T-cell (primary cell): ENCODE data around the gene HNF1B. TPM values are rescaled to one million over a fixed set of nuclear protein-coding genes. Genes with fewer than 3 reads are reported as not detected.

Experiments used
- ATAC-seq, 4 experiments: fragments of 200-7000 bp in 3 of 4; fragments of 150-1000 bp in 1 of 4; cut with Tn5 transposase; replicated peaks in 1 of 4; 1 replicate in 3 of 4; 2 replicates in 1 of 4; pipeline ENCODE4 v1.10.0; 2021; ENCODE audit warnings: moderate library complexity in 3 of 4, mild to moderate bottlenecking in 2 of 4, moderate number of reproducible peaks in 1 of 4
- CTCF ChIA-PET, 2 donors: fragments of 300-600 bp; sonication (Branson Sonifier 250); formaldehyde crosslinking; loops; one replicate each; lab custom pipeline; 2022; ENCODE audit warnings: antibody characterized with exemption in 2 of 2; lab: Charles Lee
- POLR2A ChIA-PET, 2 donors: fragments of 300-600 bp; sonication (Branson Sonifier 250); formaldehyde crosslinking; loops; one replicate each; lab custom pipeline; 2022; ENCODE audit warnings: antibody characterized with exemption in 2 of 2; lab: Charles Lee
- DNase-seq, 35 experiments: peaks; one replicate each; pipeline versions ENCODE4 v3.0.0 to v3.0.0-alpha.2; 2013 to 2023
- H3K27ac ChIP-seq: one replicate; pipeline ENCODE4 v1.5.1; 2013; ENCODE audit warnings: low read length
- H3K27me3 ChIP-seq, 2 experiments: replicated peaks in 1 of 2; 1 replicate in 1 of 2; 2 replicates in 1 of 2; pipeline versions ENCODE4 v1.6.1 to v1.7.0; 2013; ENCODE audit warnings: low read length in 1 of 2, mixed read lengths in 1 of 2; ENCODE audit not compliant: control insufficient read depth in 2 of 2, insufficient read depth in 2 of 2; ENCODE audit errors: extremely low read depth in 1 of 2
- H3K36me3 ChIP-seq, 2 donors: 1 replicate in 1 of 2; 2 replicates in 1 of 2; pipeline versions ENCODE4 v1.6.1 to v1.7.0; 2013; ENCODE audit warnings: low read length in 1 of 2; ENCODE audit not compliant: control insufficient read depth in 2 of 2, insufficient read depth in 1 of 2; ENCODE audit errors: extremely low read depth in 1 of 2
- H3K4me1 ChIP-seq, 2 experiments: 1 replicate in 1 of 2; 2 replicates in 1 of 2; pipeline versions ENCODE4 v1.6.1 to v1.7.0; 2013; ENCODE audit warnings: low read length in 2 of 2, mixed read lengths in 1 of 2; ENCODE audit not compliant: insufficient read depth in 2 of 2, control insufficient read depth in 1 of 2; ENCODE audit errors: extremely low read depth in 1 of 2
- H3K4me3 ChIP-seq, 2 donors: 1 replicate in 1 of 2; 2 replicates in 1 of 2; pipeline versions ENCODE4 v1.5.1 to v1.7.0; 2013; ENCODE audit warnings: mild to moderate bottlenecking in 2 of 2, low read length in 1 of 2, moderate library complexity in 1 of 2; ENCODE audit not compliant: control insufficient read depth in 1 of 2; ENCODE audit errors: extremely low read depth in 1 of 2
- H3K9me3 ChIP-seq: 2 replicates; pipeline ENCODE4 v1.7.0; 2013
- H3K27ac Mint-ChIP-seq, 2 donors: one replicate each; pipeline ENCODE4 v1.8.0; 2020 to 2021; ENCODE audit warnings: mild to moderate bottlenecking in 2 of 2, mixed read lengths in 2 of 2
- H3K27me3 Mint-ChIP-seq, 2 donors: one replicate each; pipeline ENCODE4 v1.8.0; 2021 to 2022; ENCODE audit warnings: mixed read lengths in 2 of 2
- H3K36me3 Mint-ChIP-seq: one replicate; pipeline ENCODE4 v1.8.0; 2021; ENCODE audit warnings: mixed read lengths
- H3K4me1 Mint-ChIP-seq, 3 donors: one replicate each; pipeline ENCODE4 v1.8.0; 2020 to 2022; ENCODE audit warnings: mixed read lengths in 3 of 3, mild to moderate bottlenecking in 1 of 3
- H3K4me3 Mint-ChIP-seq, 3 donors: one replicate each; pipeline ENCODE4 v1.8.0; 2020 to 2022; ENCODE audit warnings: mild to moderate bottlenecking in 3 of 3, mixed read lengths in 3 of 3, moderate library complexity in 3 of 3
- H3K9me3 Mint-ChIP-seq, 3 donors: one replicate each; pipeline ENCODE4 v1.8.0; 2020 to 2022; ENCODE audit warnings: mixed read lengths in 3 of 3
- WGBS: methylation state at CpG from one replicate; pipeline ENCODE4 v1.1.5; 2013; ENCODE audit warnings: missing lambda C conversion rate; ENCODE audit not compliant: insufficient coverage; 5-methylcytosine and 5-hydroxymethylcytosine counted together
- total RNA-seq, 35 experiments: library from RNA in 6 of 35; stranded (reverse) in 6 of 35; fragments of 120-200 nt in 1 of 35; gene quantifications; one replicate each; pipeline versions ENCODE4 v1.2.1 to v1.2.4 and lab custom pipeline; 2013 to 2026

Gene HNF1B
- total RNA-seq, 5 donors from 2014 or later (not counting 1 experiment from before 2014, with no cell fraction given): 0.10 to 0.19 (median 0.15) TPM; not detected in 2

DNA sequence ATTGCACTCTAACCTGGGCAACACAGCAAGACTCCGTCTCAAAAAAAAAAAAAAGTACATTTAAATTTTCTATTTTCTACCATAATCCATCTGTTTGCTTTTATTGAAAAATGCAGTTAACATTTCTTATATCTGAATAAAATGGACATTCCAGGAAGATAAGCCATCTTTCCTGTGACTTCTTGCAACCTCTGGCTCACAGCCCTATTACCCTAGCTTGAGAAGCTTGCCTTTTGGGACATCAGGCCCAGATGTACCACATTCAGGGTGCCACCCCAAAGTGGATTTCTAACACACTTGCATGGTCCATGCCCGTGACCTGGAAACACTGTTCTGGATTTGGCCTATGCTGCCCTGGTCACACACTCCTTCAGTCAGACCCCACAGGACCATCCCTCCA, 71.5 kb downstream of the HNF1B start:
- ChIA-PET CTCF (no interaction called here), POLR2A (no interaction called here)
- Mint-ChIP-seq H3K4me3 (no peak overlapping the region), H3K27me3 (peaks cover 18 to 30% of the 10 kb centered on the region in 2 donors), H3K27ac (no peak overlapping the region), H3K36me3 (peaks cover 1% of the 10 kb centered on the region), H3K9me3 (peaks cover 0 to 1% (median 1%) of the 10 kb centered on the region in 3 donors), H3K4me1 (no peaks in the 10 kb centered on the region)
- Histone ChIP-seq H3K36me3 (no peaks in the 10 kb centered on the region), H3K9me3 (no peaks in the 10 kb centered on the region), H3K27me3 (peaks cover 0 to 12% of the 10 kb centered on the region in 2 experiments), H3K4me3 (no peak overlapping the region), H3K27ac (no peak overlapping the region), H3K4me1 (no peaks in the 10 kb centered on the region)
- DNase-seq (no peak), ATAC-seq (no peak)
- WGBS: 100% methylated on average over 1 of the region's 2 CpGs

- ATAC-seq: no peak
These were observed 72.2 kb downstream of the HNF1B start for GRCh38 chr17:37672548-37673078.

DNA sequence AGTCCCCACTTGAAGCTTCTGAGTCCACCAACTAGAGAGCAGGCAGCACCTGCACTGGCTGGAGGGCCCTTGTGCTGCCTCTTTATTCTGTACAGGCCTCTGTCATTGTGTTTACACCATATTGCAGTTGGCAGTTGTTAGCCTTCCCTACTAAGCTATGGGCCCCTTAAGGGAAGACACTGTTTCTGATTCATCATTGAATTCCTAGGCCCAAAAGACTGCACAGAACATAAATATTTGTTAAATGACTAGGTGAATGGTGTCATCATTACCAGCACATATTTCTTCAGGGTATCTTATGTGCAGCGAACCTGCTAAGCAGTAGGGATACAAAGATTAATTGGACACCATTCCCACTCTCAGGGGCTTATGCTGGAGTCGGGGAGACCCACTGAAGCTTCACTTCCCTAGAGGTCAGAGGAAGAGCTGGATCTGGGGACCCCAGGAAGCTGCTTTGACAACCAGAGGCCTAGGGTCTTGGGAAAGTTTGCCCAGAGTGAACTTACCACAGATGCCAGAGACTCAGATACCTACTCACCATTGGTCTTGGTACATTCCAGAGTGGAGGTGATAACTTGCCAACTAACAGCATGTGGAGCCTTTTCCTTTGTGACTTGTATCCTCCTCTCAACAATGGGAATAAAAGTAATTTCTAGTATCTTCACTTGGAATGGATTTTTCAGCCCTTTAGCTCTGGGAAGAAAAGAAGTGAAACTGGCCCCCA, 72.9 kb downstream of the HNF1B start:
- Histone ChIP-seq H3K4me1 (no peaks in the 10 kb centered on the region), H3K4me3 (no peak overlapping the region), H3K27ac (no peak overlapping the region), H3K9me3 (no peaks in the 10 kb centered on the region), H3K36me3 (no peaks in the 10 kb centered on the region), H3K27me3 (peaks cover 0 to 12% of the 10 kb centered on the region in 2 experiments)
- WGBS: no CpG with 5 or more reads among the region's 2 CpGs
- H3K36me3 Mint-ChIP-seq: no peaks in the 10 kb centered on the region
- H3K27me3 Mint-ChIP-seq: peaks cover 11 to 17% of the 10 kb centered on the region in 2 donors
- POLR2A ChIA-PET: interaction anchor here in 1 of 2 donors (0.6 kb wide), 1 partner anchor 13 kb away, joined by 3 read pairs; no protein-coding TSS in a partner anchor
- ATAC-seq: no peak
- H3K9me3 Mint-ChIP-seq: no peaks in the 10 kb centered on the region
- CTCF ChIA-PET: interaction anchor here (0.6 kb wide), 2 partner anchors 12 kb away, joined by 4 to 6 read pairs; no protein-coding TSS in a partner anchor
- no peak overlapping the region for H3K4me3 Mint-ChIP-seq
- DNase-seq: no peak
- no peaks in the 10 kb centered on the region for H3K4me1 Mint-ChIP-seq
- no peak overlapping the region for H3K27ac Mint-ChIP-seq

More at GRCh38 chr17:37672548-37673078, 72.2 kb downstream of the HNF1B start:
- H3K27ac Mint-ChIP-seq: no peak overlapping the region
- WGBS: 67% methylated on average over 1 of the region's 3 CpGs
- H3K36me3 Mint-ChIP-seq: no peaks in the 10 kb centered on the region
- DNase-seq: no peak
- H3K27me3 ChIP-seq: peaks cover 0 to 12% of the 10 kb centered on the region in 2 experiments
- H3K9me3 ChIP-seq: no peaks in the 10 kb centered on the region
- peaks cover 16 to 22% of the 10 kb centered on the region in 2 donors for H3K27me3 Mint-ChIP-seq
- H3K4me3 ChIP-seq: no peak overlapping the region
- H3K4me1 Mint-ChIP-seq: no peaks in the 10 kb centered on the region
- POLR2A ChIA-PET: interaction anchor here in 1 of 2 donors (0.6 kb wide), 1 partner anchor 12 kb away, joined by 3 read pairs; no protein-coding TSS in a partner anchor
- no peaks in the 10 kb centered on the region for H3K36me3 ChIP-seq
- H3K9me3 Mint-ChIP-seq: no peaks in the 10 kb centered on the region
- no peak overlapping the region for H3K4me3 Mint-ChIP-seq
- no peak overlapping the region for H3K27ac ChIP-seq
- no peaks in the 10 kb centered on the region for H3K4me1 ChIP-seq
- CTCF ChIA-PET: no interaction called here

- Mint-ChIP-seq H3K4me3 (no peak overlapping the region), H3K9me3 (no peaks in the 10 kb centered on the region), H3K27me3 (peaks cover 4 to 9% of the 10 kb centered on the region in 2 donors), H3K36me3 (no peaks in the 10 kb centered on the region), H3K4me1 (no peaks in the 10 kb centered on the region), H3K27ac (no peak overlapping the region)
- no peaks in the 10 kb centered on the region for H3K9me3 ChIP-seq
- H3K27me3 ChIP-seq: peaks cover 0 to 9% of the 10 kb centered on the region in 2 experiments
- no peak overlapping the region for H3K4me3 ChIP-seq
- H3K27ac ChIP-seq: no peak overlapping the region
- ChIA-PET CTCF (interaction anchor here (0.6 kb wide), 2 partner anchors 12 to 13 kb away, joined by 4 to 6 read pairs; no protein-coding TSS in a partner anchor), POLR2A (no interaction called here)
- H3K4me1 ChIP-seq: no peaks in the 10 kb centered on the region
- ATAC-seq (no peak), DNase-seq (no peak)
- H3K36me3 ChIP-seq: no peaks in the 10 kb centered on the region
- whole genome bisulfite sequencing: 84% methylated on average over 5 of the region's 9 CpGs
These were observed 73.6 kb downstream of the HNF1B start for GRCh38 chr17:37671028-37671823.

GRCh38 chr17:37667039-37667438, 77.8 kb downstream of the HNF1B start:
- no peak overlapping the region for H3K4me3 ChIP-seq
- H3K4me1 ChIP-seq: no peaks in the 10 kb centered on the region
- peaks cover 0 to 4% of the 10 kb centered on the region in 2 donors for H3K27me3 Mint-ChIP-seq
- H3K36me3 Mint-ChIP-seq: no peaks in the 10 kb centered on the region
- H3K4me1 Mint-ChIP-seq: no peaks in the 10 kb centered on the region
- H3K9me3 Mint-ChIP-seq: no peaks in the 10 kb centered on the region
- no peaks in the 10 kb centered on the region for H3K9me3 ChIP-seq
- no peaks in the 10 kb centered on the region for H3K36me3 ChIP-seq
- H3K27ac ChIP-seq: no peak overlapping the region
- no peak overlapping the region for H3K4me3 Mint-ChIP-seq
- ATAC-seq: no peak
- peaks cover 0 to 4% of the 10 kb centered on the region in 2 experiments for H3K27me3 ChIP-seq
- ChIA-PET CTCF (interaction anchor here in 1 of 2 donors (0.5 kb wide), 1 partner anchor 137 kb away, joined by 3 read pairs; no protein-coding TSS in a partner anchor), POLR2A (no interaction called here)
- no peak overlapping the region for H3K27ac Mint-ChIP-seq
- DNase-seq: no peak
- WGBS: no CpG with 5 or more reads among the region's 1 CpG

GRCh38 chr17:37664214-37664613, 80.6 kb downstream of the HNF1B start:
- DNase-seq: no peak

More at GRCh38 chr17:37664214-37664613, 80.6 kb downstream of the HNF1B start:
- Histone ChIP-seq H3K9me3 (no peaks in the 10 kb centered on the region), H3K4me3 (no peak overlapping the region), H3K27me3 (peaks cover 0 to 4% of the 10 kb centered on the region in 2 experiments), H3K27ac (no peak overlapping the region), H3K4me1 (no peaks in the 10 kb centered on the region), H3K36me3 (no peaks in the 10 kb centered on the region)
- no peaks in the 10 kb centered on the region for H3K4me1 Mint-ChIP-seq
- no peak for ATAC-seq
- H3K36me3 Mint-ChIP-seq: no peaks in the 10 kb centered on the region
- no peak overlapping the region for H3K4me3 Mint-ChIP-seq
- ChIA-PET CTCF (no interaction called here), POLR2A (no interaction called here)
- peaks cover 3 to 7% of the 10 kb centered on the region in 2 donors for H3K27me3 Mint-ChIP-seq
- H3K9me3 Mint-ChIP-seq: no peaks in the 10 kb centered on the region
- no peak overlapping the region for H3K27ac Mint-ChIP-seq
- WGBS: no CpG with 5 or more reads among the region's 3 CpGs
